ENCODE measurements around the gene AP1M1.

AP1M1 gene

DNA sequence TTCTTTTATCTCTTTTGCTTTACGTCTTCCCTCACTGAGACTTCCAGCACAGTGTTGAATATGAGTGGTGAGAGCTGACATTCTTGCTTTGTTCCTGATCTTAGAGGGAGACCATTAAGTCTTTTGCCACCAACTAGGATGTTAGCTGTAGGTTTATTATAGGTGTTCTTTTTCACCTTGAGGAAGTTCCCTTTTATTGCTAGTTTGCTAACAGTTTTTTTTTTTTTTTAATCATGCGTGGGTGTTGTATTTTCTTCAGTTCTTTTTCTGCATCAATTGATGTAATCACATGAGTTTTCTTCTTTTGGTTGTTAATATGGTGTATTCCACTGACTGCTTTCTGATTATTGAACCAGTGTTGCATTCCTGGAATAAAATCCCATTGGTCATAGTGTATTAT lies 21.1 kb downstream of the AP1M1 start:
- Histone ChIP-seq H3K4me1 (ENCODE audit: control insufficient read depth in 2 of 2, insufficient read depth in 2 of 2, low read length in 2 of 2) (no peaks in the 10 kb centered on the region), H3K4me3 (ENCODE audit: low read length in 2 of 2) (no peak overlapping the region), H3K9ac (ENCODE audit: low read depth in 1 of 2, low read length in 2 of 2) (no peak overlapping the region), H3K9me3 (ENCODE audit: control insufficient read depth in 2 of 2, low read length in 2 of 2) (peaks cover 6% of the 10 kb centered on the region in 2 donors), H3K36me3 (ENCODE audit: control insufficient read depth in 2 of 2, insufficient read depth in 2 of 2, low read length in 2 of 2) (peaks cover 13 to 35% of the 10 kb centered on the region in 2 donors), H3K27ac (ENCODE audit: low read depth in 2 of 2, low read length in 2 of 2) (no peak overlapping the region), H3K27me3 (ENCODE audit: control insufficient read depth in 2 of 2, insufficient read depth in 2 of 2, low read length in 2 of 2) (no peaks in the 10 kb centered on the region)

- no peak overlapping the region for H3K4me3 ChIP-seq (ENCODE audit: low read length in 2 of 2)
- no peaks in the 10 kb centered on the region for H3K4me1 ChIP-seq (ENCODE audit: control insufficient read depth in 2 of 2, insufficient read depth in 2 of 2, low read length in 2 of 2)
- H3K36me3 ChIP-seq (ENCODE audit: control insufficient read depth in 2 of 2, insufficient read depth in 2 of 2, low read length in 2 of 2): peaks cover 26 to 47% of the 10 kb centered on the region in 2 donors
- H3K9me3 ChIP-seq (ENCODE audit: control insufficient read depth in 2 of 2, low read length in 2 of 2): peaks cover 6% of the 10 kb centered on the region in 2 donors
- H3K27ac ChIP-seq (ENCODE audit: low read depth in 2 of 2, low read length in 2 of 2): no peak overlapping the region
- H3K27me3 ChIP-seq (ENCODE audit: control insufficient read depth in 2 of 2, insufficient read depth in 2 of 2, low read length in 2 of 2): no peaks in the 10 kb centered on the region
- no peak overlapping the region for H3K9ac ChIP-seq (ENCODE audit: low read depth in 1 of 2, low read length in 2 of 2)
Measured at GRCh38 chr19:16222806-16223205, 25.1 kb downstream of the AP1M1 start.

DNA sequence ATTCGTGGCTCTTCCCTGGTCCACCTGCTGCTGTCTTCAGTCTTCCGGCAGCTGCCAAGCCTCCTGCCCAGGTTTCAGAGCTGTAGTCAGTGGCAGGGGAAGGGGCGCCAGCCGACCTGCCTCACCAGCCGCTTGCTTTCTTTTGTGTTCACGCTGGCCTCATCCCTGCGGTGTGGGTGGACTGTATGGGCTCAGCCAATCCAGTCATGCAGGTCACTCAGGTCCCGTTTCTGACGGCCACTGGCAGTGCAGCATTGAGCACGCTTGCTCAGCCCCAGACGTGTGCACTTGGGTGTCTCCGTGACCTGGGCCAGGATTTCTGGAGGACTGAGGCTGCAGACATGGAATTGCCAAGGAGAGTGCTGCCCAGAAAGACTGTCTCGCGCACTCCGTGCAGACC lies 26.0 kb downstream of the AP1M1 start:
- Histone ChIP-seq H3K27ac (ENCODE audit: low read depth in 2 of 2, low read length in 2 of 2) (no peak overlapping the region), H3K9ac (ENCODE audit: low read depth in 1 of 2, low read length in 2 of 2) (no peak overlapping the region), H3K4me3 (ENCODE audit: low read length in 2 of 2) (no peak overlapping the region)

GRCh38 chr19:16224293-16225045 lies 26.8 kb downstream of the AP1M1 start:
- Histone ChIP-seq H3K9ac (ENCODE audit: low read depth in 1 of 2, low read length in 2 of 2) (no peak overlapping the region), H3K27ac (ENCODE audit: low read depth in 2 of 2, low read length in 2 of 2) (no peak overlapping the region), H3K27me3 (ENCODE audit: control insufficient read depth in 2 of 2, insufficient read depth in 2 of 2, low read length in 2 of 2) (no peaks in the 10 kb centered on the region), H3K4me3 (ENCODE audit: low read length in 2 of 2) (no peak overlapping the region), H3K36me3 (ENCODE audit: control insufficient read depth in 2 of 2, insufficient read depth in 2 of 2, low read length in 2 of 2) (peaks cover 41 to 62% of the 10 kb centered on the region in 2 donors), H3K4me1 (ENCODE audit: control insufficient read depth in 2 of 2, insufficient read depth in 2 of 2, low read length in 2 of 2) (no peaks in the 10 kb centered on the region), H3K9me3 (ENCODE audit: control insufficient read depth in 2 of 2, low read length in 2 of 2) (peaks cover 6% of the 10 kb centered on the region in 2 donors)

More for the DNA sequence above, 26.0 kb downstream of the AP1M1 start:
- Histone ChIP-seq H3K9me3 (ENCODE audit: control insufficient read depth in 2 of 2, low read length in 2 of 2) (peaks cover 6% of the 10 kb centered on the region in 2 donors), H3K4me1 (ENCODE audit: control insufficient read depth in 2 of 2, insufficient read depth in 2 of 2, low read length in 2 of 2) (no peaks in the 10 kb centered on the region), H3K36me3 (ENCODE audit: control insufficient read depth in 2 of 2, insufficient read depth in 2 of 2, low read length in 2 of 2) (peaks cover 35 to 55% of the 10 kb centered on the region in 2 donors), H3K27me3 (ENCODE audit: control insufficient read depth in 2 of 2, insufficient read depth in 2 of 2, low read length in 2 of 2) (no peaks in the 10 kb centered on the region)

- no peaks in the 10 kb centered on the region for H3K27me3 ChIP-seq (ENCODE audit: control insufficient read depth in 2 of 2, insufficient read depth in 2 of 2, low read length in 2 of 2)
- H3K9ac ChIP-seq (ENCODE audit: low read depth in 1 of 2, low read length in 2 of 2): no peak overlapping the region
- no peak overlapping the region for H3K27ac ChIP-seq (ENCODE audit: low read depth in 2 of 2, low read length in 2 of 2)
- peaks cover 44 to 65% of the 10 kb centered on the region in 2 donors for H3K36me3 ChIP-seq (ENCODE audit: control insufficient read depth in 2 of 2, insufficient read depth in 2 of 2, low read length in 2 of 2)
- no peaks in the 10 kb centered on the region for H3K4me1 ChIP-seq (ENCODE audit: control insufficient read depth in 2 of 2, insufficient read depth in 2 of 2, low read length in 2 of 2)
- no peak overlapping the region for H3K4me3 ChIP-seq (ENCODE audit: low read length in 2 of 2)
- peaks cover 3 to 4% of the 10 kb centered on the region in 2 donors for H3K9me3 ChIP-seq (ENCODE audit: control insufficient read depth in 2 of 2, low read length in 2 of 2)
Measured at GRCh38 chr19:16225279-16226183, 27.8 kb downstream of the AP1M1 start.

DNA sequence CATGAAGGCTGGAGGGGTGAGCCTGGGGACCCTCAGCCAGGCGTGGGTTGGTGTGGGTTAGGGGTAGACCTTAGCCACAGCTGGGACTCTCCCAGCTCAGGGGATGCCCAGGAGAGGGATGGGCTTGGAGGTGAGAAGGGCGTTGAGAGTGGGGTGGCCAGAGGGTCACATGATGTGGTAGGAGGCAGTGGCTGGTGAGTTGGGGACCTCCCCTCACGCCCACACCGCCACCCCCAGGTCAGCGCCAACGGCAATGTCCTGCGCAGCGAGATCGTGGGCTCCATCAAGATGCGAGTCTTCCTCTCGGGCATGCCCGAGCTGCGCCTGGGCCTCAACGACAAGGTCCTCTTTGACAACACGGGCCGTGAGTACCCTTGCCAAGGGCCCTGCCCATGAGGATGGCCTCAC lies 28.5 kb downstream of the AP1M1 start:
- Histone ChIP-seq H3K36me3 (ENCODE audit: control insufficient read depth in 2 of 2, insufficient read depth in 2 of 2, low read length in 2 of 2) (peaks cover 44 to 60% of the 10 kb centered on the region in 2 donors), H3K4me1 (ENCODE audit: control insufficient read depth in 2 of 2, insufficient read depth in 2 of 2, low read length in 2 of 2) (no peaks in the 10 kb centered on the region), H3K9me3 (ENCODE audit: control insufficient read depth in 2 of 2, low read length in 2 of 2) (no peaks in the 10 kb centered on the region), H3K27me3 (ENCODE audit: control insufficient read depth in 2 of 2, insufficient read depth in 2 of 2, low read length in 2 of 2) (no peaks in the 10 kb centered on the region), H3K4me3 (ENCODE audit: low read length in 2 of 2) (no peak overlapping the region), H3K27ac (ENCODE audit: low read depth in 2 of 2, low read length in 2 of 2) (no peak overlapping the region), H3K9ac (ENCODE audit: low read depth in 1 of 2, low read length in 2 of 2) (no peak overlapping the region)

- no peak overlapping the region for H3K4me3 ChIP-seq (ENCODE audit: low read length in 2 of 2)
- peaks cover 41 to 67% of the 10 kb centered on the region in 2 donors for H3K36me3 ChIP-seq (ENCODE audit: control insufficient read depth in 2 of 2, insufficient read depth in 2 of 2, low read length in 2 of 2)
- no peaks in the 10 kb centered on the region for H3K27me3 ChIP-seq (ENCODE audit: control insufficient read depth in 2 of 2, insufficient read depth in 2 of 2, low read length in 2 of 2)
- no peaks in the 10 kb centered on the region for H3K9me3 ChIP-seq (ENCODE audit: control insufficient read depth in 2 of 2, low read length in 2 of 2)
- no peak overlapping the region for H3K27ac ChIP-seq (ENCODE audit: low read depth in 2 of 2, low read length in 2 of 2)
- no peak overlapping the region for H3K9ac ChIP-seq (ENCODE audit: low read depth in 1 of 2, low read length in 2 of 2)
- no peaks in the 10 kb centered on the region for H3K4me1 ChIP-seq (ENCODE audit: control insufficient read depth in 2 of 2, insufficient read depth in 2 of 2, low read length in 2 of 2)
Measured at GRCh38 chr19:16226878-16227836, 29.4 kb downstream of the AP1M1 start.

DNA sequence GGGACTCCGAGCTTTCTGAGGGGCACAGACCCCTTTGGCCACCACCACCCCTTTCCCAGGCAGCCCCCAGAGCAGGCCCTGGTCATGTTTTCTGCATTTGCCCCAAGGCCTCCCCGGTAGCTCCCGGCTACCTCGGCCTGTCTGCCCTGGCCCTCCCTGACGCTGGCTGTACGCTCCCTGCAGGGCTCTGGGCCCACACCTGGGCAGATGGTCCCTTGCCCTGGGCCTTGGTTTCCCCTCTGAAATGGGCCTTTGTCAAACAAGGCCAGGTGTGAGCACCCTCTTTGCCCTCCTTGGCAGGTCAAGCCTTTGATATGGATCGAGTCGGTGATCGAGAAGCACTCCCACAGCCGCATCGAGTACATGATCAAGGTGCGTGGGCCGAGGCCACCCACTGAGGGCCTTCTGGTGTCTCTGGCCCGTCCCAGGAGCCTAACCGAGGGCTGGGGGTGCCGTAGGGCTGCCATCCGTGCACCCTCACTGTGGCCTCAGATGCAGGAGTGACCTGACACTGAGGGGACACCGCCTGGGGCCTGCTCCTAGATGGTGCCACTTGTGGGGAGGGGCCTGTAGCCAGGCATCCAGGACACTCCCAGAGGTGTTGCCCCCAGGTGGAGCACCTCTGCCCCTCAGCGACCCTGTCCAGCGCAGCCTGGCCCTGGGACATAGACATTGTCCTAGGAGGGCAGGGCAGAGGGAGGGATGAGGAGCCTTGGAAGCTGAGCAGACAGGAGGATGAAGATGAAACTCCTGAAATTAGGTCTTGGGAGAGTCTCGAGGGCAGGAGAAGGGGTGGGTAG lies 30.3 kb downstream of the AP1M1 start:
- H3K27ac ChIP-seq (ENCODE audit: low read depth in 2 of 2, low read length in 2 of 2): no peak overlapping the region
- no peak overlapping the region for H3K9ac ChIP-seq (ENCODE audit: low read depth in 1 of 2, low read length in 2 of 2)
- no peaks in the 10 kb centered on the region for H3K27me3 ChIP-seq (ENCODE audit: control insufficient read depth in 2 of 2, insufficient read depth in 2 of 2, low read length in 2 of 2)
- no peaks in the 10 kb centered on the region for H3K9me3 ChIP-seq (ENCODE audit: control insufficient read depth in 2 of 2, low read length in 2 of 2)
- H3K36me3 ChIP-seq (ENCODE audit: control insufficient read depth in 2 of 2, insufficient read depth in 2 of 2, low read length in 2 of 2): peaks cover 43 to 67% of the 10 kb centered on the region in 2 donors
- H3K4me1 ChIP-seq (ENCODE audit: control insufficient read depth in 2 of 2, insufficient read depth in 2 of 2, low read length in 2 of 2): no peaks in the 10 kb centered on the region
- no peak overlapping the region for H3K4me3 ChIP-seq (ENCODE audit: low read length in 2 of 2)

DNA sequence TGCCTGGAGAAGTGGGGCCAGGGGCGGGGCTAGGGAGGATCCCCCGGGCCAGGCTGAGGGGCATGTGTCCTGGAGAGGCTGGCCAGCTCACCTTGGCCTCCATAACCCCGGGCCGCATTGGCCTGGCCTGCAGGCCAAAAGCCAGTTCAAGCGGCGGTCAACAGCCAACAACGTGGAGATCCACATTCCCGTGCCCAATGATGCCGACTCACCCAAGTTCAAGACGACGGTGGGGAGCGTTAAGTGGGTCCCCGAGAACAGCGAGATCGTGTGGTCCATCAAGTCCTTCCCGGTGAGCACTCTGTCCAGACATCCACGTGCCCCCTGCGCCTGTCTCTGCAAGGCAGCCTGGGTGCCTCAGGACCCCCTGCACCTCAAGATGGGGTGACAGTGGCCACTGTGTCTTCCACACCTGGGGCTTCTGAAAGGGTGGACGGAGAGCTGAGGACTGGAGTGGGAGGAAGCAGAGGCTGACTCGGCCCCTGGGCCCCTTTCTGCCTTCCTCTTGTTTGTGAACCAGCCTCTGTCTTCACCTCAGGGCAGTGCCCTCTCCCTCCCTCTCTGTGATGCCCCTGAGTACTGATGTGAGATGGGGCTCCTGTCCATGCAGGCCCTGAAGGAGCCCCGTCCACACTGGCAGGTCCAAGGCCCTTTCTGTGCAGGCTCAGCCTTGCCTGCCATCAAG lies 31.1 kb downstream of the AP1M1 start:
- H3K9me3 ChIP-seq (ENCODE audit: control insufficient read depth in 2 of 2, low read length in 2 of 2): no peaks in the 10 kb centered on the region
- no peaks in the 10 kb centered on the region for H3K27me3 ChIP-seq (ENCODE audit: control insufficient read depth in 2 of 2, insufficient read depth in 2 of 2, low read length in 2 of 2)
- no peak overlapping the region for H3K27ac ChIP-seq (ENCODE audit: low read depth in 2 of 2, low read length in 2 of 2)
- H3K36me3 ChIP-seq (ENCODE audit: control insufficient read depth in 2 of 2, insufficient read depth in 2 of 2, low read length in 2 of 2): peaks cover 37 to 60% of the 10 kb centered on the region in 2 donors
- H3K4me3 ChIP-seq (ENCODE audit: low read length in 2 of 2): no peak overlapping the region
- no peak overlapping the region for H3K9ac ChIP-seq (ENCODE audit: low read depth in 1 of 2, low read length in 2 of 2)
- H3K4me1 ChIP-seq (ENCODE audit: control insufficient read depth in 2 of 2, insufficient read depth in 2 of 2, low read length in 2 of 2): no peaks in the 10 kb centered on the region
